HFF-Myc (cell line): ENCODE data around the gene BNIP1.

Source experiments
- DNase-seq: peaks from one replicate; pipeline ENCODE4 v3.0.0-alpha.2; 2011; ENCODE audit warnings: low read depth; ENCODE audit errors: extremely low read depth
- H3K4me3 ChIP-seq: replicated peaks from 2 replicates; pipeline ENCODE4 v1.5.1; 2011; ENCODE audit warnings: low read depth, mild to moderate bottlenecking, control low read depth, low read length
- TF ChIP-seq, protein P1 (sequence below): IDR thresholded peaks from 2 replicates; pipeline ENCODE4 v1.5.1; 2012; ENCODE audit warnings: mild to moderate bottlenecking, low read depth, low read length, control low read depth; ENCODE audit errors: missing control alignments

The BNIP1 gene

DNA sequence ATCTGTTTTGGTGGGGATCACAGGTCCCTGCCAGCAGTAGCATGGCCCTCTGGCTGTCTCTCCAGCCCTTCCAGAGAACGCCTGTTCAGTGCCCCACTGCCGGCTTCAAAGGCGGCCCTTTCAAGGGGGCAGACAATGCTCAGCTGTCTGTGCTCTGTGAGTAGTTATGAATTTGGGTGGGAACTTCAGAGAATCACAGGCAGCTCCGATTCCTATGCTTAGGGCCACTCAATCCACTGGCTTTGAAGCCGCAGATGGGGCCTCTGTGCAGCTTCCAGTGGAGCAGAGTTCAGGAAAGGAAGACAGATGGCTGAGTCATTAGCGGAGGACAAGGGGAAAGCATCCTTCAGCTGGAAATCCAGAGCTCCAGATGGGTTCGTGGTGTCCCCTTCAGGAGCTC lies 48.2 kb downstream of the BNIP1 start:
- TF ChIP-seq, protein P1, sequence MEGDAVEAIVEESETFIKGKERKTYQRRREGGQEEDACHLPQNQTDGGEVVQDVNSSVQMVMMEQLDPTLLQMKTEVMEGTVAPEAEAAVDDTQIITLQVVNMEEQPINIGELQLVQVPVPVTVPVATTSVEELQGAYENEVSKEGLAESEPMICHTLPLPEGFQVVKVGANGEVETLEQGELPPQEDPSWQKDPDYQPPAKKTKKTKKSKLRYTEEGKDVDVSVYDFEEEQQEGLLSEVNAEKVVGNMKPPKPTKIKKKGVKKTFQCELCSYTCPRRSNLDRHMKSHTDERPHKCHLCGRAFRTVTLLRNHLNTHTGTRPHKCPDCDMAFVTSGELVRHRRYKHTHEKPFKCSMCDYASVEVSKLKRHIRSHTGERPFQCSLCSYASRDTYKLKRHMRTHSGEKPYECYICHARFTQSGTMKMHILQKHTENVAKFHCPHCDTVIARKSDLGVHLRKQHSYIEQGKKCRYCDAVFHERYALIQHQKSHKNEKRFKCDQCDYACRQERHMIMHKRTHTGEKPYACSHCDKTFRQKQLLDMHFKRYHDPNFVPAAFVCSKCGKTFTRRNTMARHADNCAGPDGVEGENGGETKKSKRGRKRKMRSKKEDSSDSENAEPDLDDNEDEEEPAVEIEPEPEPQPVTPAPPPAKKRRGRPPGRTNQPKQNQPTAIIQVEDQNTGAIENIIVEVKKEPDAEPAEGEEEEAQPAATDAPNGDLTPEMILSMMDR = no peak
- H3K4me3 ChIP-seq = no peak overlapping the region
- no peak for DNase-seq

DNA sequence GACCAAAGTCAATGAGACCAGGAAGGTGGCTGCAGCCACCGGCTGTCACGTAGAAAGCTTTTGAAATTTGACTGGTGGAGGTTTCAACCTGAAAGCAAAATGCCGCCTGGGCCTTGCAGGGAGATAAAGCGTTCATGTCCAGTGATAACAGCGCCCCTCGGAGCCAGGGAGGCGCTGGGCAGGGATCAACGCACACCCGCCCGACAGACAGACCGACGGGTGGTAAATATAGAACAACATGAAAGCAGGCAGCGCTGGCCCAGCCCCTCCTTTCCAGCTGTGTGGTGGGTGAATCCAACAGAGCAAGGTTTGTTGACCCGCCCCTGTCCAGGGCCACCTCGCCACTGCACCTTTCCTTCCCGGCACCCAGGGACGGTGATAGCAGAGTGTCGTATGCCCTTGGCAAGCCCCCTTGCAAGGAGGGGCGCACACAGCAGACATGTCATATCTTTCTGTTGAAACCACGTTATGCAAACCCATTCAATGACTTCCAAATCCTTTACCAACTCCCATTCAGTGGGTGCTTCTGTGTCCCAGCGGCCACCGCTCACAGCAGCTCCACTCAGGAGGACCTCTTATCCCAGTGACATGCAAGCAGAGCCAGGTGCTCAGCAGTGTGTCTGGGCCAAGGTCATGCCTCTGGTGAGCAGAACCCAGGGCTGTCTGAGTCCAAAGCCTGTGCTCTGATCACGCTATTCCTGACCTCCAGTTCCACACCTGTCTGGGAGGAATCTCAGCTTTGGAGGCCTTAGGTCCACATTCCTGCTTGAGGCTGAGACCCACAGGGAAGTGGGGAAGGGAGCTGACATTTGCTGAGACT lies 52.0 kb downstream of the BNIP1 start:
- no peak overlapping the region for H3K4me3 ChIP-seq
- no peak for DNase-seq
- TF ChIP-seq, protein P1 = no peak

DNA sequence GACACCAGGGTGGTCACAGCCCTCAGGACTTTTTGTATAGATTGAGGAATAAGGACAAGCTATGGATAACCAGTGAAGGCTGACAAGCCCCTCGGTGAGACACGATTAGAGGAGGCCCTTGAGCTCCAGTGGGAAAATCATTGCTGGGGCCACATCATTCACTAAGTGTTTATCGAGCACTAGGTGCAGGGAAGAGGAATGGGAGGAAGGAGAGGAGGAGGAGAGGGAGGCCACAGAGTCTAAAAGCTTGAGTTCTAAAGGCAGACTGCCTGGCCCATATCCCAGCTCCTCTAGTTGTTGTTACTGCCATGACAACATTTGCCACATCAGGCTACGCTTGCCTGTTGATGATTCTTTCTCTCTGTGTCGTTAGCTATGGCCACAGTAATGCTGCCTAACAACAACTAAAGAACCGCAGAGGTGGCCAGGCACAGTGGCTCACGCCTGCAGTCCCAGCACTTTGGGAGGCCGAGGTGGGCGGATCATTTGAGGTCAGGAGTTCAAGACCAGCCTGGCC lies 53.1 kb downstream of the BNIP1 start:
- no peak overlapping the region for H3K4me3 ChIP-seq
- TF ChIP-seq, protein P1 = no peak
- no peak for DNase-seq

DNA sequence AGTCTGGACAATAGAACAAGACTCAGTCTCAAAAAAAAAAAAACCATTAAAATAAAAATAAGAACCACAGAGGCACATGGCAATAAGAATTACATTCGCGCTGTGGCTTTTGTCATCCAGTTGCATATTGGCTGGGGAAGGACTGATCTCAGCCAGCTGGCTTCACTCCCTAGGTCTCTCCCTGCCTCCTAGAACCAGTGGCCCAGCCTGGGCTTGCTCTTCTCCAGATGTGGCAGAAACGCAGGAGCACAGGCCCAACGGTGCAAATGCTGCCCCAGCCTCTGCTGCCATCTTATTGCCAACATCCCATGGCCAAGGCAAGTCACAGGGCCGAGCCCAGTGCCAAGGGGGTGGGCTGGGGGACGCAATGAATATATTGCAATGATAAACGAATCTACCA lies 53.7 kb downstream of the BNIP1 start:
- TF ChIP-seq, protein P1 = no peak
- DNase-seq = no peak

DNA sequence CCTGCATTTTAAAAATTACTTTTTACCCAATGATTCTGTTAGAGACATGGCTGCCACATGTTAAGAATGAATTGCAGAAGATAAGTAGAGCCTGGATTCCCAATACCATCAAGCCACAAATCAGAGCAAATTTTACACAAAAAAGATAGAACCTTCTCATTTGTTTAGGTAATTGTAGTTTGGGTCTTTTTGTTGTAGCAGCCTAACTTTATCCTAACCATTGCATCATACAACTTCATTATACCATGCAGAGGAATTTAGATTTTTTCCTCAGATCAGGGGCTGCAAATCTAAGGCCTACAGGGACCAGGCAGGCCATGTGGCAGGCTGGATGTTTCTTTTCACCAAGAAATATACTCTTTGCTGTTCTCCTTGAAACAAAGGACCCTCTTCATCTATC lies 56.0 kb downstream of the BNIP1 start:
- H3K4me3 ChIP-seq = no peak overlapping the region
- no peak for DNase-seq
- TF ChIP-seq, protein P1 = no peak

More for the DNA sequence above, 53.7 kb downstream of the BNIP1 start:
- no peak overlapping the region for H3K4me3 ChIP-seq

DNA sequence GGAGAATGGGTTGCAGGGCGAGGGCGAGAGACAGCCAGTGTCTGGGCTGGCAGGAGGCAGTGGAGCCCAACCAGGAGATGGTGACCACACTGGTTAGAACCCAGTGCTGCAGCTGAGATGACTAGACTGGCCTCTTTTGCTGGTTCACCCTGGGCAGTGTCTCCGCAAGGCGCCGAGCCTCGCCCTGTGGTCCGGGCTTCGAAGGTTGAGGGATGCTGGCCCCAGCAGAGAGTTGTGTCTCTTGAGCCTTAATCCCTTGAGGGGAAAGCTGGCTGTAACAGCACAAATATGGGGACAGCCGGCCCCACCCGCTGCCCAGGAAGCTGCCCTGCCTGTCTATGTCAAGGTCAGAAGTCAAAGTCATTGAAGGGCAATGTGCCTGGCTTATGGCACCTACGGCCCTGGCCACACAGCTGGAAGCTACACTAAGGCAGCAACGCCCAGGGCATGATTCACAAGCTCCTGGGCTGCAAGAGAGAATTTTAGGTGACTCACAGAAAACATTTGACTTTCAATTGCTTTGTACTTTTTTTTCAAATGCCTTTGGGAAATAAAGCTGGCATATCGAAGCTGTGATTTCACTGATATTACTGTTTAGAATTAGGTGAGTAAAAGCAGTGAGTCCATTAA lies 57.4 kb downstream of the BNIP1 start:
- DNase-seq = no peak
- TF ChIP-seq, protein P1 = no peak
- H3K4me3 ChIP-seq = no peak overlapping the region
